HepG2 (cell line): ENCODE measurements around the gene PIKFYVE. TPM values are rescaled to one million over a fixed set of nuclear protein-coding genes. Genes with fewer than 3 reads are reported as not detected.

Experiments
- ATAC-seq: fragments of 200-7000 bp; cut with Tn5 transposase; 3 replicates; pipeline ENCODE4 v1.9.1; 2020; ENCODE audit warnings: mild to moderate bottlenecking, moderate library complexity
- BruUV-seq: library from RNA; stranded (reverse); fragments of 400-500 nt; replicated peaks from 2 replicates; lab custom pipeline; 2021; lab: Mats Ljungman, UMichigan
- CTCF ChIA-PET: fragments of 300-600 bp; formaldehyde crosslinking; extraction: SDS; loops from one replicate; lab custom pipeline; 2021; ENCODE audit warnings: low total read pairs, inconsistent platforms, low intra/inter-chr PET ratio; lab: Yijun Ruan, JAX
- POLR2A ChIA-PET: fragments of 350-600 bp; sonication (Branson Sonifier 250); formaldehyde crosslinking; loops from one replicate; lab custom pipeline; 2020; ENCODE audit warnings: antibody characterized with exemption, inconsistent platforms; lab: Yijun Ruan, JAX
- DNase-seq: peaks from one replicate; pipeline ENCODE4 v3.0.0-alpha.2; 2015; ENCODE audit warnings: low spot score
- FAIRE-seq: peaks from 3 replicates; lab custom pipeline; 2011; peaks lifted over from hg19 to GRCh38; lab: Jason Lieb, UNC
- H2AFZ ChIP-seq: one replicate; pipeline ENCODE4 v1.6.1; 2011; ENCODE audit warnings: low read length, inconsistent platforms
- H3K27ac ChIP-seq: fragments of 300-600 bp; 3 replicates; pipeline ENCODE4 v1.8.0; 2011; ENCODE audit warnings: mixed run types, mild to moderate bottlenecking, mixed read lengths, low read length, inconsistent platforms; ENCODE audit not compliant: insufficient read depth; ENCODE audit errors: extremely low read length
- H3K27me3 ChIP-seq, 2 experiments: fragments of 200-600 bp in 1 of 2; 2 replicates in 1 of 2; 3 replicates in 1 of 2; pipeline versions ENCODE4 v1.6.0 to v1.8.0; 2011; ENCODE audit warnings: low read length in 2 of 2, mild to moderate bottlenecking in 2 of 2, moderate library complexity in 2 of 2, inconsistent platforms in 1 of 2; ENCODE audit not compliant: insufficient read depth in 2 of 2, control insufficient read depth in 1 of 2
- H3K36me3 ChIP-seq, 2 experiments: fragments of 200-600 bp in 1 of 2; replicated peaks in 1 of 2; 2 replicates in 1 of 2; 3 replicates in 1 of 2; pipeline versions ENCODE4 v1.5.1 to v1.8.0; 2011; ENCODE audit warnings: low read length in 2 of 2, inconsistent platforms in 1 of 2; ENCODE audit not compliant: insufficient read depth in 2 of 2, control insufficient read depth in 1 of 2
- H3K4me1 ChIP-seq: 2 replicates; pipeline ENCODE4 v1.5.1; 2012; ENCODE audit warnings: low read length, inconsistent platforms; ENCODE audit not compliant: insufficient read depth
- H3K4me2 ChIP-seq: 2 replicates; pipeline ENCODE4 v1.6.0; 2011; ENCODE audit warnings: low read depth, low read length, inconsistent platforms
- H3K4me3 ChIP-seq, 3 experiments: fragments of 200-600 bp in 1 of 3; sonication (generic), shearing (Covaris generic) in 1 of 3; replicated peaks in 1 of 3; 2 replicates each; pipeline ENCODE4 v1.5.1; 2011 to 2016; ENCODE audit warnings: low read length in 3 of 3, inconsistent platforms in 2 of 3, low read depth in 2 of 3, mild to moderate bottlenecking in 2 of 3, control low read depth in 1 of 3, mixed read lengths in 1 of 3; ENCODE audit not compliant: insufficient read depth in 1 of 3
- H3K79me2 ChIP-seq: one replicate; pipeline ENCODE4 v1.6.1; 2011; ENCODE audit warnings: low read length, inconsistent platforms; ENCODE audit not compliant: insufficient read depth
- H3K9ac ChIP-seq: 2 replicates; pipeline ENCODE4 v1.6.0; 2011; ENCODE audit warnings: mild to moderate bottlenecking, low read depth, low read length, inconsistent platforms; ENCODE audit not compliant: insufficient read depth
- H3K9me3 ChIP-seq: 2 replicates; pipeline ENCODE4 v1.5.1; 2012; ENCODE audit warnings: mild to moderate bottlenecking, low read length
- H4K20me1 ChIP-seq: 2 replicates; pipeline ENCODE4 v1.6.0; 2011; ENCODE audit warnings: inconsistent platforms, mild to moderate bottlenecking, low read length, moderate library complexity; ENCODE audit not compliant: insufficient read depth
- ARID5B ChIP-seq: IDR thresholded peaks from 2 replicates; pipeline ENCODE4 v1.4.0; 2020; ENCODE audit warnings: mild to moderate bottlenecking, missing genetic modification reagents
- ATF4 ChIP-seq, 2 experiments: fragments of 450-650 bp in 1 of 2; sonication (generic) in 1 of 2; formaldehyde crosslinking; IDR thresholded peaks; 2 replicates each; pipeline versions ENCODE4 v1.5.0 to v1.8.0; 2020 to 2022; ENCODE audit warnings: mild to moderate bottlenecking in 1 of 2, missing genetic modification reagents in 1 of 2
- CEBPB ChIP-seq: IDR thresholded peaks from 2 replicates; pipeline ENCODE4 v1.6.1; 2011; ENCODE audit warnings: low read depth, low read length, improper control_type of control experiment, borderline replicate concordance
- MAFF ChIP-seq: IDR thresholded peaks from 2 replicates; pipeline ENCODE4 v1.6.1; 2011; ENCODE audit warnings: low read depth, low read length, improper control_type of control experiment
- MAFK ChIP-seq, 2 experiments: IDR thresholded peaks in 1 of 2; conservative IDR thresholded peaks in 1 of 2; 2 replicates each; pipeline ENCODE4 v1.6.1; 2011; ENCODE audit warnings: improper control_type of control experiment in 2 of 2, low read length in 2 of 2
- MZF1 ChIP-seq: sonication (generic); formaldehyde crosslinking; IDR thresholded peaks from 2 replicates; pipeline ENCODE4 v1.8.1; 2023; ENCODE audit warnings: mild to moderate bottlenecking, missing genetic modification reagents, borderline replicate concordance
- PLSCR1 ChIP-seq: sonication (generic); formaldehyde crosslinking; IDR thresholded peaks from 2 replicates; pipeline ENCODE4 v1.5.0; 2020; ENCODE audit warnings: missing genetic modification reagents, mild to moderate bottlenecking, borderline replicate concordance
- POLR2A ChIP-seq, 2 experiments: IDR thresholded peaks; 2 replicates each; pipeline ENCODE4 v1.6.1; 2011; ENCODE audit warnings: low read depth in 2 of 2, low read length in 2 of 2, mild to moderate bottlenecking in 1 of 2, moderate library complexity in 1 of 2; ENCODE audit not compliant: insufficient read depth in 1 of 2
- RBFOX2 ChIP-seq: fragments of 200-400 bp; formaldehyde crosslinking; IDR thresholded peaks from 2 replicates; pipeline ENCODE4 v1.6.1; 2017; ENCODE audit warnings: low read depth, mild to moderate bottlenecking, low read length
- RBM22 ChIP-seq: fragments of 200-400 bp; formaldehyde crosslinking; optimal IDR thresholded peaks from 2 replicates; pipeline ENCODE3; 2017; ENCODE audit warnings: mild to moderate bottlenecking, low read length, moderate library complexity
- STAT5B ChIP-seq: sonication (generic); formaldehyde crosslinking; IDR thresholded peaks from 2 replicates; pipeline ENCODE4 v1.4.0; 2020; ENCODE audit warnings: missing genetic modification reagents
- ZNF17 ChIP-seq: sonication (generic); formaldehyde crosslinking; IDR thresholded peaks from 2 replicates; pipeline ENCODE4 v1.5.0; 2020; ENCODE audit warnings: mild to moderate bottlenecking, missing genetic modification reagents
- ZNF326 ChIP-seq: sonication (generic); formaldehyde crosslinking; IDR thresholded peaks from 2 replicates; pipeline ENCODE4 v1.4.0; 2020; ENCODE audit warnings: missing genetic modification reagents, borderline replicate concordance
- ZSCAN20 ChIP-seq: sonication (generic); formaldehyde crosslinking; IDR thresholded peaks from 2 replicates; pipeline ENCODE4 v1.4.0; 2020; ENCODE audit warnings: missing genetic modification reagents, mild to moderate bottlenecking, borderline replicate concordance
- WGBS: methylation state at CpG from one replicate; pipeline ENCODE4 v1.1.6; 2017; ENCODE audit warnings: low lambda C conversion rate; 5-methylcytosine and 5-hydroxymethylcytosine counted together
- in situ Hi-C: cut with HindIII; loops from 2 replicates; pipeline ENCODE4 v1.10.0; 2017; ENCODE audit warnings: low pct_unique_long_range_greater_than_20kb; ENCODE audit not compliant: extremely low pct_ligation_motif_present
- intact Hi-C: fragments of 100-400 bp; cut with micrococcal nuclease; formaldehyde crosslinking; loops from one replicate; pipeline ENCODE4 v1.10.0; 2022; ENCODE audit not compliant: unreplicated experiment
- polyA plus RNA-seq, 8 experiments: library from polyadenylated mRNA; depleted of rRNA in 3 of 8; stranded (reverse) in 7 of 8; unstranded in 1 of 8; fragments of >200 nt; fragmentation: Illumina TruSeq in 4 of 8; extraction: Trizol in 4 of 8; gene quantifications; 2 replicates each; pipeline versions ENCODE4 v1.2.1 to v1.2.3, GENCODE V29; 2011 to 2016; ENCODE audit warnings: low read depth in 4 of 8, missing spikeins in 1 of 8, mixed read lengths in 1 of 8; ENCODE audit not compliant: insufficient read depth in 1 of 8
- total RNA-seq, 5 experiments: library from RNA; depleted of rRNA; stranded (reverse); fragments of >200 nt; fragmentation: Illumina TruSeq; extraction: Trizol; gene quantifications; 2 replicates each; pipeline ENCODE4 v1.2.3, GENCODE V29; 2016; ENCODE audit warnings: low read depth in 1 of 5
- TF ChIP-seq, protein P1 (sequence below): sonication (generic); formaldehyde crosslinking; IDR thresholded peaks from 2 replicates; pipeline ENCODE4 v1.4.0; 2020; ENCODE audit warnings: mild to moderate bottlenecking, missing genetic modification reagents, borderline replicate concordance

Gene PIKFYVE
- total and polyA plus RNA-seq, 2 of the 13 experiments (the other 11 are each of a cell fraction or from before 2014, with no cell fraction given): 20.2 to 21.7 TPM

DNA sequence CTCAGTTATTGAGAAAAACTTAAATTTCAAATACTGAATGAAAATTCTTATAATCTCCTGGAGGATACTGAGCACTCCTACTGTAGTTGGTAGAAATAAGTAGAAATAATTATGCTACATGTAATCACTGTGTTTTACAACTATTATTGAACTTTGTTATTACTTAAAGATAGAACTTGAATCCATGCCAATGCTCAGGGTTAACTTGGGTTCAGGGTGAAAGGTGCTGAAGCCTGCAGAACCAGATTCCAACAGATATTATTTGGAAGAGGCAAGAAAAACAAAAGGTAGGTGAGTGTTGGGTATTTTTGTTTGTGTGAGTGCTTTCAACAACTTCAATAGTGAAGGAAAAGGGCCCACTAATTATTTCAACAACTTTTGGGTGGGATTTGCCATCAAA is 21.6 kb upstream of the PIKFYVE start (continued):
- TF ChIP-seq PLSCR1 (CRISPR knock-in tag) (no peak), ZNF326 (CRISPR knock-in tag) (no peak), STAT5B (no peak), ARID5B (no peak), MZF1 (CRISPR knock-in tag) (no peak)

DNA sequence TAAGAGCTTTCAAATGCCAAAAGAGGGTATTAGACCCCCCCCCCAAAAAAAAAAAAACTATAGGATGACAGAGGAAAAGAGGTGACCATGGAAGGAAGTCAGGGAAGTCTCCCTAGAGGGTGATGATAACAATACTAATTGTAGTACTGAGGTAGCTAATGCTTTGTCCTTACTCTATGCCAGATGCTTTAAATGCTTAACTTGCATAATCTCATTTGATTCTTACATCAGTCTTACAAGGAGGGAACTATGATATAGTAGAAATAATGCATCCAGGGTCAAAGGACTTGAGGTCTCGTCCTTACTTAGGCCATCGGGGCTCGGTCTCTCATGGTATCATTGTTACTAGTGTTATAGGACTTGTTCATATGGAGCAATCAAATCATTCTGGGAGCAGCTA is 20.3 kb upstream of the PIKFYVE start:
- FAIRE-seq: no peak
- in situ Hi-C loops (no loop called here), intact Hi-C loops (no loop called here)
- H3K4me1 ChIP-seq: peaks cover 60% of the 10 kb centered on the region
- ChIA-PET CTCF (no interaction called here), POLR2A (interaction anchor here (0.9 to 2.0 kb wide), 2 partner anchors 9 to 11 kb away, joined by 4 to 11 read pairs; partner anchors contain the start of gene IDH1)
- no peaks in the 10 kb centered on the region for H3K9me3 ChIP-seq
- TF ChIP-seq ATF4 (CRISPR knock-in tag; IDR thresholded peaks at IDR 0.05) (peak in 1 of 2 experiments; percentile 42; a peak in 1 of 4 replicates), MAFK (conservative IDR thresholded peaks at IDR 0.05 in 1 of 2, IDR thresholded peaks at IDR 0.05 in 1 of 2; ENCODE audit: low read length in 2 of 2) (peak; percentile 77 to 84), ZSCAN20 (CRISPR knock-in tag) (no peak), POLR2A (IDR thresholded peaks at IDR 0.05; ENCODE audit: insufficient read depth in 1 of 2, low read depth in 2 of 2, low read length in 2 of 2) (0 out of 4 replicates have a peak, but pooled peaks of 1 of the 2 experiments have one; percentile 15), ZNF17 (CRISPR knock-in tag) (no peak), RBM22 (peak; percentile 58), CEBPB (peak; percentile 28; the same call in 1 of the 2 replicates), RBFOX2 (peak; percentile 41; the same call in 1 of the 2 replicates), MAFF (peak; percentile 71)
- TF ChIP-seq, protein P1, sequence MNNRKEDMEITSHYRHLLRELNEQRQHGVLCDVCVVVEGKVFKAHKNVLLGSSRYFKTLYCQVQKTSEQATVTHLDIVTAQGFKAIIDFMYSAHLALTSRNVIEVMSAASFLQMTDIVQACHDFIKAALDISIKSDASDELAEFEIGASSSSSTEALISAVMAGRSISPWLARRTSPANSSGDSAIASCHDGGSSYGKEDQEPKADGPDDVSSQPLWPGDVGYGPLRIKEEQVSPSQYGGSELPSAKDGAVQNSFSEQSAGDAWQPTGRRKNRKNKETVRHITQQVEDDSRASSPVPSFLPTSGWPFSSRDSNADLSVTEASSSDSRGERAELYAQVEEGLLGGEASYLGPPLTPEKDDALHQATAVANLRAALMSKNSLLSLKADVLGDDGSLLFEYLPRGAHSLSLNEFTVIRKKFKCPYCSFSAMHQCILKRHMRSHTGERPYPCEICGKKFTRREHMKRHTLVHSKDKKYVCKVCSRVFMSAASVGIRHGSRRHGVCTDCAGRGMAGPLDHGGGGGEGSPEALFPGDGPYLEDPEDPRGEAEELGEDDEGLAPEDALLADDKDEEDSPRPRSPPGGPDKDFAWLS (CRISPR knock-in tag): no peak
- no peak overlapping the region for H3K4me2 ChIP-seq
- no peaks in the 10 kb centered on the region for H4K20me1 ChIP-seq
- H3K79me2 ChIP-seq: peaks cover 5% of the 10 kb centered on the region
- 100% methylated on average over 3 of the region's 3 CpGs for WGBS
- no peak overlapping the region for H3K4me3 ChIP-seq
- no TSS peak for BruUV-seq
- H2AFZ ChIP-seq: no peak overlapping the region
- no peak overlapping the region for H3K9ac ChIP-seq
- ATAC-seq: no peak
- H3K27me3 ChIP-seq: no peaks in the 10 kb centered on the region
- no peak for DNase-seq
- H3K27ac ChIP-seq: no peak overlapping the region
- peaks cover 25 to 90% of the 10 kb centered on the region in 2 experiments for H3K36me3 ChIP-seq
